K562 (cell line): Measurements from ENCODE around the gene CDK14.

Source experiments
- ATF7 ChIP-seq: fragments of 450-650 bp; IDR thresholded peaks from 2 replicates; pipeline ENCODE4 v1.7.1; 2014; ENCODE audit warnings: mild to moderate bottlenecking, moderate library complexity
- BRF1 ChIP-seq: IDR thresholded peaks from 3 replicates; pipeline ENCODE4 v1.6.1; 2011; ENCODE audit warnings: borderline replicate concordance, mild to moderate bottlenecking; ENCODE audit not compliant: insufficient read length; ENCODE audit errors: extremely low read depth
- CBX5 ChIP-seq: IDR thresholded peaks from 2 replicates; pipeline ENCODE4 v1.6.1; 2014; ENCODE audit warnings: low read depth, borderline replicate concordance
- CREM ChIP-seq: IDR thresholded peaks from 2 replicates; pipeline ENCODE4 v1.6.1; 2014; ENCODE audit warnings: antibody characterized with exemption, low read depth
- GTF2F1 ChIP-seq: IDR thresholded peaks from 2 replicates; pipeline ENCODE4 v1.6.1; 2011; ENCODE audit warnings: low read depth, low read length, improper control_type of control experiment
- MXI1 ChIP-seq: IDR thresholded peaks from 2 replicates; pipeline ENCODE4 v1.6.1; 2011; ENCODE audit warnings: low read depth, mild to moderate bottlenecking, improper control_type of control experiment, low read length
- NFE2 ChIP-seq: IDR thresholded peaks from 2 replicates; pipeline ENCODE4 v1.6.1; 2014; ENCODE audit warnings: antibody characterized with exemption, low read depth
- NFIC ChIP-seq: fragments of 450-650 bp; IDR thresholded peaks from 2 replicates; pipeline ENCODE4 v1.6.1; 2017; ENCODE audit warnings: mild to moderate bottlenecking, inconsistent platforms
- YY1 ChIP-seq, 3 experiments: IDR thresholded peaks; 2 replicates each; pipeline ENCODE4 v1.6.1; 2011; ENCODE audit warnings: low read length in 2 of 3, mild to moderate bottlenecking in 2 of 3, moderate library complexity in 2 of 3, borderline replicate concordance in 1 of 3, control low read depth in 1 of 3, low read depth in 1 of 3; ENCODE audit not compliant: insufficient read depth in 3 of 3, insufficient replicate concordance in 2 of 3, control insufficient read depth in 1 of 3, insufficient read length in 1 of 3; ENCODE audit errors: extremely low read depth in 1 of 3
- ZKSCAN1 ChIP-seq: fragments of 150-350 bp; IDR thresholded peaks from 2 replicates; pipeline ENCODE4 v1.6.1; 2016; ENCODE audit warnings: low read depth, low read length
- TF ChIP-seq, protein P1 (sequence below): fragments of 450-650 bp; IDR thresholded peaks from 2 replicates; pipeline ENCODE4 v1.6.1; 2017; ENCODE audit warnings: mild to moderate bottlenecking, moderate library complexity
- TF ChIP-seq, protein P2 (sequence below), 3 experiments: IDR thresholded peaks in 2 of 3; conservative IDR thresholded peaks in 1 of 3; 2 replicates each; pipeline ENCODE4 v1.5.1; 2011 to 2012; ENCODE audit warnings: low read length in 3 of 3, mild to moderate bottlenecking in 3 of 3, control low read depth in 2 of 3, improper control_type of control experiment in 1 of 3, inconsistent platforms in 1 of 3, low read depth in 1 of 3, mixed read lengths in 1 of 3, moderate library complexity in 1 of 3; ENCODE audit not compliant: insufficient read depth in 2 of 3
- TF ChIP-seq, protein P3 (sequence below): sonication (generic); formaldehyde crosslinking; IDR thresholded peaks from 2 replicates; pipeline ENCODE4 v1.8.0; 2022; ENCODE audit warnings: missing genetic modification reagents, mild to moderate bottlenecking, borderline replicate concordance

DNA sequence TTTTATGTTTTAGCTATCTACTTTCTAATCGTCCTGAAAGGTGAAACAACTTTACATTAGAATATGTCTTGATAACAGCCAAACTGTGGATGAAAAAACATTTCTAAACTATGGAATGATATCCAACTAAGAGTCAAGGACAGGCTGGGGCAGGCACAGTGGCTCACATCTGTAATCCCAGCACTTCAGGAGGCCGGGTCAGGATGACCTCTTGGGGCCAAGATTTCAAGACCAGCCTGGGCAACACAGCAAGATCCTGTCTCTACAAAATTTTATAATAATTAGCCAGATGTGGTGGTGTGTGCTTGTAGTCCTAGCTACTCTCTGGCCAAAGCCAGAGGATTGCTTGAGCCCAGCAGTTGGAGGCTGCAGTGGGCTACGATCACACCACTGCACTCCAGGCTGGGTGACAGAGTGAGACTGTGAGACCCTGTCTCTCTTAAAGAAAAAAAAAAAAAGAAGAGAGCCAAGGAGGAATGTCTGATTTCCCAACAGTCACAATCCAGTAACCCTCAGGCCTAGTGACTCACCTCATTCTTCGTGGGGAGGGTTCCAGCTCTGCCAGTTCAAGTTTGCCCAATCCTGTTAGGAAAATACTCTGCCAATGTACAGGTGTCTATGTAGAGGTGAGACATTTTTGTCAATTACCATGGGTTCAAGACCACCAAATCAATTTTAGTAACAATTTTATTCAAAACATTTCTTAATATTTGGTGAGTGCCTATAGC is 653.5 kb downstream of the CDK14 start:
- TF ChIP-seq BRF1 (no peak), ATF7 (no peak), CREM (no peak), MXI1 (no peak), ZKSCAN1 (no peak), NFE2 (no peak), CBX5 (no peak), NFIC (no peak), YY1 (IDR thresholded peaks at IDR 0.05; ENCODE audit: borderline replicate concordance in 1 of 3, control insufficient read depth in 1 of 3, extremely low read depth in 1 of 3, insufficient read depth in 3 of 3, insufficient read length in 1 of 3, insufficient replicate concordance in 2 of 3, low read depth in 1 of 3, low read length in 2 of 3) (no peak), GTF2F1 (no peak)
- TF ChIP-seq, protein P1, sequence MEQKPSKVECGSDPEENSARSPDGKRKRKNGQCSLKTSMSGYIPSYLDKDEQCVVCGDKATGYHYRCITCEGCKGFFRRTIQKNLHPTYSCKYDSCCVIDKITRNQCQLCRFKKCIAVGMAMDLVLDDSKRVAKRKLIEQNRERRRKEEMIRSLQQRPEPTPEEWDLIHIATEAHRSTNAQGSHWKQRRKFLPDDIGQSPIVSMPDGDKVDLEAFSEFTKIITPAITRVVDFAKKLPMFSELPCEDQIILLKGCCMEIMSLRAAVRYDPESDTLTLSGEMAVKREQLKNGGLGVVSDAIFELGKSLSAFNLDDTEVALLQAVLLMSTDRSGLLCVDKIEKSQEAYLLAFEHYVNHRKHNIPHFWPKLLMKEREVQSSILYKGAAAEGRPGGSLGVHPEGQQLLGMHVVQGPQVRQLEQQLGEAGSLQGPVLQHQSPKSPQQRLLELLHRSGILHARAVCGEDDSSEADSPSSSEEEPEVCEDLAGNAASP: no peak
- TF ChIP-seq, protein P2, sequence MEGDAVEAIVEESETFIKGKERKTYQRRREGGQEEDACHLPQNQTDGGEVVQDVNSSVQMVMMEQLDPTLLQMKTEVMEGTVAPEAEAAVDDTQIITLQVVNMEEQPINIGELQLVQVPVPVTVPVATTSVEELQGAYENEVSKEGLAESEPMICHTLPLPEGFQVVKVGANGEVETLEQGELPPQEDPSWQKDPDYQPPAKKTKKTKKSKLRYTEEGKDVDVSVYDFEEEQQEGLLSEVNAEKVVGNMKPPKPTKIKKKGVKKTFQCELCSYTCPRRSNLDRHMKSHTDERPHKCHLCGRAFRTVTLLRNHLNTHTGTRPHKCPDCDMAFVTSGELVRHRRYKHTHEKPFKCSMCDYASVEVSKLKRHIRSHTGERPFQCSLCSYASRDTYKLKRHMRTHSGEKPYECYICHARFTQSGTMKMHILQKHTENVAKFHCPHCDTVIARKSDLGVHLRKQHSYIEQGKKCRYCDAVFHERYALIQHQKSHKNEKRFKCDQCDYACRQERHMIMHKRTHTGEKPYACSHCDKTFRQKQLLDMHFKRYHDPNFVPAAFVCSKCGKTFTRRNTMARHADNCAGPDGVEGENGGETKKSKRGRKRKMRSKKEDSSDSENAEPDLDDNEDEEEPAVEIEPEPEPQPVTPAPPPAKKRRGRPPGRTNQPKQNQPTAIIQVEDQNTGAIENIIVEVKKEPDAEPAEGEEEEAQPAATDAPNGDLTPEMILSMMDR (IDR thresholded peaks at IDR 0.05 in 2 of 3, conservative IDR thresholded peaks at IDR 0.05 in 1 of 3; ENCODE audit: insufficient read depth in 2 of 3, low read depth in 1 of 3, low read length in 3 of 3): no peak
- TF ChIP-seq, protein P3, sequence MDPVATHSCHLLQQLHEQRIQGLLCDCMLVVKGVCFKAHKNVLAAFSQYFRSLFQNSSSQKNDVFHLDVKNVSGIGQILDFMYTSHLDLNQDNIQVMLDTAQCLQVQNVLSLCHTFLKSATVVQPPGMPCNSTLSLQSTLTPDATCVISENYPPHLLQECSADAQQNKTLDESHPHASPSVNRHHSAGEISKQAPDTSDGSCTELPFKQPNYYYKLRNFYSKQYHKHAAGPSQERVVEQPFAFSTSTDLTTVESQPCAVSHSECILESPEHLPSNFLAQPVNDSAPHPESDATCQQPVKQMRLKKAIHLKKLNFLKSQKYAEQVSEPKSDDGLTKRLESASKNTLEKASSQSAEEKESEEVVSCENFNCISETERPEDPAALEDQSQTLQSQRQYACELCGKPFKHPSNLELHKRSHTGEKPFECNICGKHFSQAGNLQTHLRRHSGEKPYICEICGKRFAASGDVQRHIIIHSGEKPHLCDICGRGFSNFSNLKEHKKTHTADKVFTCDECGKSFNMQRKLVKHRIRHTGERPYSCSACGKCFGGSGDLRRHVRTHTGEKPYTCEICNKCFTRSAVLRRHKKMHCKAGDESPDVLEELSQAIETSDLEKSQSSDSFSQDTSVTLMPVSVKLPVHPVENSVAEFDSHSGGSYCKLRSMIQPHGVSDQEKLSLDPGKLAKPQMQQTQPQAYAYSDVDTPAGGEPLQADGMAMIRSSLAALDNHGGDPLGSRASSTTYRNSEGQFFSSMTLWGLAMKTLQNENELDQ: no peak
